NB4 (cell line): ENCODE measurements around the gene POU4F3.

Experiments used
- MYC ChIP-seq: IDR thresholded peaks from 2 replicates; pipeline ENCODE4 v1.6.1; 2011; ENCODE audit warnings: low read depth, low read length
- POLR2A ChIP-seq: IDR thresholded peaks from 2 replicates; pipeline ENCODE4 v1.6.1; 2011; ENCODE audit warnings: mild to moderate bottlenecking; ENCODE audit not compliant: insufficient read length; ENCODE audit errors: extremely low read depth
- TF ChIP-seq, protein P1 (sequence below): IDR thresholded peaks from one replicate; pipeline ENCODE4 v1.5.1; 2012; ENCODE audit warnings: low read depth, low read length

- TF ChIP-seq, protein P1, sequence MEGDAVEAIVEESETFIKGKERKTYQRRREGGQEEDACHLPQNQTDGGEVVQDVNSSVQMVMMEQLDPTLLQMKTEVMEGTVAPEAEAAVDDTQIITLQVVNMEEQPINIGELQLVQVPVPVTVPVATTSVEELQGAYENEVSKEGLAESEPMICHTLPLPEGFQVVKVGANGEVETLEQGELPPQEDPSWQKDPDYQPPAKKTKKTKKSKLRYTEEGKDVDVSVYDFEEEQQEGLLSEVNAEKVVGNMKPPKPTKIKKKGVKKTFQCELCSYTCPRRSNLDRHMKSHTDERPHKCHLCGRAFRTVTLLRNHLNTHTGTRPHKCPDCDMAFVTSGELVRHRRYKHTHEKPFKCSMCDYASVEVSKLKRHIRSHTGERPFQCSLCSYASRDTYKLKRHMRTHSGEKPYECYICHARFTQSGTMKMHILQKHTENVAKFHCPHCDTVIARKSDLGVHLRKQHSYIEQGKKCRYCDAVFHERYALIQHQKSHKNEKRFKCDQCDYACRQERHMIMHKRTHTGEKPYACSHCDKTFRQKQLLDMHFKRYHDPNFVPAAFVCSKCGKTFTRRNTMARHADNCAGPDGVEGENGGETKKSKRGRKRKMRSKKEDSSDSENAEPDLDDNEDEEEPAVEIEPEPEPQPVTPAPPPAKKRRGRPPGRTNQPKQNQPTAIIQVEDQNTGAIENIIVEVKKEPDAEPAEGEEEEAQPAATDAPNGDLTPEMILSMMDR: no peak
- TF ChIP-seq MYC (no peak), POLR2A (no peak)
Measured at GRCh38 chr5:146369691-146370090, 31.1 kb downstream of the POU4F3 start.
